NCI-H2029 (cell line): ENCODE results near the gene USP2.

ENCODE experiments used
- DNase-seq: peaks from one replicate; lab custom pipeline; 2025; lab: John Stamatoyannopoulos, UW

Gene USP2

GRCh38 chr11:119376197-119376847, 5.2 kb downstream of the USP2 start:
- no peak for DNase-seq

- DNase-seq, result no peak
Measured at GRCh38 chr11:119375337-119376196, 5.9 kb downstream of the USP2 start.

- no peak for DNase-seq
Measured at GRCh38 chr11:119374632-119375336, 6.7 kb downstream of the USP2 start.

- DNase-seq, result peak; percentile 79
Measured at GRCh38 chr11:119373921-119374631, 7.4 kb downstream of the USP2 start.

- no peak for DNase-seq
Measured at GRCh38 chr11:119373059-119373920, 8.2 kb downstream of the USP2 start.

DNA sequence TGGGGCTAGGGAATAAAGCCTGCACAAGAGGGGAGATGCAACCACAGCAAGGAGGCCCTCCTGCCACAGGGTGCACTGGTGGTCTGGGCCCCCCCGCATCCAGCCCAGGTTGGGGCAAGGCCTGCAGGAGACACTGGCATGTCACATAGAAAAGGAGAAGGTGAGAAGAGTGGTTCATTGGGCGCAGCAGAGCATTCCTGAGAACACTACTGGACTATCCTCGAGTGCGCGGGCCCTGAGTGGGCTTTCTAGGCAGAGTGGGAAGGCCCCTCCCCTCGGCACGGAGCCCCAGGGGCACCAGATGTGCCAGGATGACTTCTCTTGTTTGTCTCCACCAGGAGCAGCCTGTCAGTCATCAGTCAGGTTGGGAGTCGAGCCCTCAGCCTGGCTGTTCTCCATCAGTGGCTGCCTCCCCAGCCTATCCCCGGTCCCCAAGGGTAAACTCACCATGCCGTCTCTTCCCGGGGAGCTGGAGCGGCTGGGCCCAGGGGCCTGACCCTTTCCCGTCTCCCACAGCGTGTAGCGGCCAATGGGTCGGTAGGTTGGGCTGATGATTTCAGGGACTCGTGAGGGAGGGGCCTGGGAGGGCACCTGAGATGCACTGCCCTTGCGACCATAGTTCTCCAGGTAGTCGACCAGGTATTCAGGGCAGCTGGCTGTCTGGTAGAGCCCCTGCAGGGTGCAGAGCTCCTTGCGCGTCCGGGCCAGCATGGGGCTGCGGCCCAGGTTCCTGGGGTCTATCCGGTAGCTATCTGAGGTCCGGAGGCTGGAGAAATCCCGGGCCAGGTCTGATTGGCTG, 9.0 kb downstream of the USP2 start:
- DNase-seq, result no peak

DNA sequence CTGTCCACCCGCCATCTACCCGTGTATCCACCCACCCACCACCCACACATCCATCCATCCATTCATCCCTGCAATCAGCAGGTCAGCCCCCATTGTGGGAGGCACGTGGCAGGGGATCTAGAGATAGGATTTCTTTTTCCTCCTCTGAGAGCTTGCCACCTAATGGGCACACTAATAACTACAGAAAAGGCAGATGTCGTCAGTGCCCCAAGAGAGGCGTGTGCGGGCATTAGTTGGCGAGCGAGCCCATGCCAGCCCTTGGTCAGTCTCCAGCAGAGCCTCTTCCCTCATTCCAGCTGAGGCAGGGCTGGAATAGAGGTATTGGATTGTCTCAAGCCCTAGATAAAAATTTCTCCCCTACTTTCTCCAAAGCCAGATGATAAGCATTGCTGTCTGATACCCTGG, 9.7 kb downstream of the USP2 start:
- DNase-seq, result no peak

DNA sequence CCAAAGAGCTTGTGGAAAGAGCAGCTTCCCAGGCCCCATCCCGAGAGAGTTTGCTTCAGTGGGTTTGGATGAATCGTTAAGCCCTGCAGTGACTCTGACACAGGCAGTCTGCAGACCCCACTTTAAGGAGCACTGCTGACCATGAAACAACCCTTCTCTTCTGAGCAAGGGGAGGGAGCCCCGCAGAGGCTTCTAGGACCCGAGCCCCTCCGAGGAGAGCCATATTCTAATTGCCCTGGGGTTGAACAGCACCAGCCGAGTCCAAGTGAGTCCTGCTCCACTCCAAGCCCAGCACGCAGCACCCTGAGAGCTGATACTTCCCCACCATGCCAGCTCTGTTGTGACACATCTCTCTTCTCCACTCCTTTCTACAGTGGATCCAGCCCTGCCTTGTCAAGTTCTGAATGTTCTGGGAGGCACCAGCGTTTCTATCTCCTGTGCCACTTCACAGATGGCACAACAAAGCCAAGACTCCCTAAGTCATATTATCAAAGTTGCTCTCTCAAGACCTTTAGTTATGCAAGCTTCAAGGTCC, 10.4 kb downstream of the USP2 start:
- DNase-seq, result no peak

GRCh38 chr11:119370486-119371046, 10.9 kb downstream of the USP2 start:
- no peak for DNase-seq

GRCh38 chr11:119369132-119369925, 12.2 kb downstream of the USP2 start:
- DNase-seq, result no peak

DNA sequence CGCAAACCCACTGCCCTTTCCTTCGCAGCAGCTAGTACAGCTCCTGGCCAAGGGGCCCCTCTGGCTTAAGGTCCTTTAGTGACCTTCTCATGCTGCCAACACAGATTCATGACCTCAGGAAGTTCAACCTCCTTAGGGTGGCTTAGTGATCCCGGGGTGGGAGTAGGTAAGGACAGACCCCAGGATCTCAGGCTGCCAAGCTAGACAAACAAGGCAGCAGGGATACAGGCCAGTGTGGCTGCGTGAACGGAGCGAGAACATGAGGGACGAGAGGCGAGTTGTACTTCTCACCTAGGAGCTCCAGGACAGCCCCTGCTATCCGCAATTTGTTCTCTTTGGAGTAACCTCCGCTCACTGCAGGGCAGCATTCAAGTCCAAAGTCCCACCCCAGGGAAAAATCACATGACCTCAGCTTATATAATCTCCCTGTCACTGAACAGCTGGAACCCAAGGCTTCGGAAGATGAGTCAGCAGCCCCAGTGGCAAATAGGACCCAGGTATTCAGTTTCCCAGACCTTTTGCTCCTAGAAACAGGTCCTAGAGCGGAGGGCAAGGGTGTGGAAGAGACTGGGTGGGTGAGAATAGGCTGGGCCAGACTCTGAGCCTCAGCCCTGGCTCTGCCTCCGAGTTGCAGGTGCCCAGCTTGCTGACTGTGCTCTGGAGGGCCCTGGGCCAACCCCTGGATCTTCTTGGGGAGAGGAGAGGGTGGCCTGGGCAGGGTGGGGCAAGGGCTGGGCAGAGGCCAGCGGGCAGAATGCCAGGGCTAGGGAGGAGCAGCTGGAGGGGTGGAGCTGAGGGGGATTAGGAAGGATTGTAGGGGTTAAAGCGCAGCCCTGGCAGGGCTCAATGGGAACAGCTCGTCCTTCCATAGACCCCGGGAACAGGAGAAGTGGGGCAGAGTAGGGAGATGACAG, 13.1 kb downstream of the USP2 start:
- peak; percentile 52 for DNase-seq

- DNase-seq, result no peak
Measured at GRCh38 chr11:119367661-119368120, 13.8 kb downstream of the USP2 start.

- no peak for DNase-seq
Measured at GRCh38 chr11:119366690-119367620, 14.5 kb downstream of the USP2 start.

- DNase-seq, result no peak
Measured at GRCh38 chr11:119365071-119365591, 16.4 kb downstream of the USP2 start.

DNA sequence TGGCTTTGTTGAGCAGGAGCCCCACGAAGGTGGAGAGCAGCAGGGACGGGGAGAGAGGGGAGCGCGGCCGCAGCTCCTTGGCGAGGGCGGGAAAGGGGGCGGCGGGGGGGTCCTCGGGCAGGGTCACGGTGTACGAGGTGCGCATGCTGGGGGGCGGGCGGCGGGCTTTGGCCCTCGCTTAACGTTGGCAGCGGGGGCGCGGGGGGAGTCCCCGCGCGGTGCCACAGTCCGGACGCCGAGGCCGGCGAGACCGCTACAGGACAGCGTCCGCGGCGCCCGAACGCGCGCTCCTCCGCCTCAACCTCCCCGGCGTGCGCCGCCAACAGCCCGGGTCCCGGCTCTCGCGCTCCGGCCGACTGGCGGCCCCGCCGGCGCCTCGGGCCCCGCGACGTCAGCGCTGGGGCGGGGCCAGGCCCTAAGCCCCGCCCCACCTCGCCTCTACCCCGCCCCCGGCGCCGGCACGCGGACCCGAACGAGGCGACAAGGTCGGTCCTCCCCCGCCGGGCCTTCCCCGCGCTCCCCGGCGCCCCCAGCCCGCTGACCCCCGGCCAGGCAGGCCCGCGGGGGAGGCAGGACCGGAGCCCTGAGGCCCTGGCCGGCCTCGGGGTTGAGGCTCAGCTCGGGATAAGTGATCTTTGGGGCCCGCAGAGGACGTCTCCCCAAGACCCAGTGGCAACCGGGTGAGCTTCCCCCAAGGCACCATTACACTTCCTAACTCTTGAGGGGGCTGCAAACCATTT, 17.5 kb downstream of the USP2 start:
- DNase-seq, result peak; percentile 19
